K562 (cell line): Measurements from ENCODE around the gene TTLL10. TPM values are rescaled to one million over a fixed set of nuclear protein-coding genes. Genes with fewer than 3 reads are reported as not detected.

Source experiments
- ATAC-seq: fragments of 200-7000 bp; cut with Tn5 transposase; 3 replicates; pipeline ENCODE4 v1.9.1; 2020; ENCODE audit warnings: moderate library complexity
- BruUV-seq: library from RNA; stranded (reverse); fragments of 400-500 nt; replicated peaks from 2 replicates; lab custom pipeline; 2021; lab: Mats Ljungman, UMichigan
- CTCF ChIA-PET: fragments of 300-600 bp; formaldehyde crosslinking; extraction: SDS; loops from one replicate; lab custom pipeline; 2021; ENCODE audit warnings: low intra/inter-chr PET ratio; lab: Yijun Ruan, JAX
- POLR2A ChIA-PET: fragments of 300-600, 350-650 bp; sonication (Branson Sonifier 250); formaldehyde crosslinking; extraction: SDS; loops from one replicate; lab custom pipeline; 2021; ENCODE audit warnings: antibody characterized with exemption, inconsistent platforms; lab: Yijun Ruan, JAX
- DNase-seq, 4 experiments: peaks; one replicate each; pipeline versions ENCODE4 v3.0.0 to v3.0.0-alpha.2; 2011 to 2018; ENCODE audit warnings: low spot score in 3 of 4, mixed read lengths in 3 of 4; ENCODE audit errors: extremely low read depth in 1 of 4
- FAIRE-seq: peaks from 2 replicates; lab custom pipeline; 2011; peaks lifted over from hg19 to GRCh38; lab: Jason Lieb, UNC
- H2AFZ ChIP-seq: 2 replicates; pipeline ENCODE4 v1.6.0; 2011; ENCODE audit warnings: low read depth, low read length, control low read depth, inconsistent platforms
- H3K27ac ChIP-seq: fragments of 200-600 bp; 3 replicates; pipeline ENCODE4 v1.8.0; 2011; ENCODE audit warnings: low read depth, mild to moderate bottlenecking, control low read depth, inconsistent platforms, low read length, moderate library complexity, mixed read lengths; ENCODE audit errors: extremely low read depth
- H3K27me3 ChIP-seq, 2 experiments: fragments of 300-600 bp in 1 of 2; 2 replicates in 1 of 2; 3 replicates in 1 of 2; pipeline versions ENCODE4 v1.6.0 to v1.8.0; 2011; ENCODE audit warnings: inconsistent platforms in 2 of 2, low read length in 2 of 2, mild to moderate bottlenecking in 1 of 2, mixed read lengths in 1 of 2, moderate library complexity in 1 of 2; ENCODE audit not compliant: control insufficient read depth in 2 of 2, insufficient read depth in 2 of 2
- H3K36me3 ChIP-seq: fragments of 300-600 bp; 3 replicates; pipeline ENCODE4 v1.8.0; 2011; ENCODE audit warnings: mild to moderate bottlenecking, low read length, inconsistent platforms; ENCODE audit not compliant: control insufficient read depth, insufficient read depth
- H3K4me1 ChIP-seq, 2 experiments: fragments of 200-600 bp in 1 of 2; replicated peaks in 1 of 2; 2 replicates in 1 of 2; 3 replicates in 1 of 2; pipeline versions ENCODE4 v1.5.1 to v1.8.0; 2011; ENCODE audit warnings: inconsistent platforms in 2 of 2, low read length in 2 of 2, mild to moderate bottlenecking in 1 of 2, mixed read lengths in 1 of 2, moderate library complexity in 1 of 2; ENCODE audit not compliant: control insufficient read depth in 2 of 2, insufficient read depth in 2 of 2
- H3K4me2 ChIP-seq: 2 replicates; pipeline ENCODE4 v1.6.1; 2011; ENCODE audit warnings: low read length, control low read depth, inconsistent platforms, mixed read lengths; ENCODE audit not compliant: insufficient read depth
- H3K4me3 ChIP-seq: fragments of 200-600 bp; sonication (generic), shearing (Covaris generic); 2 replicates; pipeline ENCODE4 v1.5.1; 2016; ENCODE audit warnings: control low read depth, inconsistent platforms
- H3K79me2 ChIP-seq: fragments of 200-600 bp; 3 replicates; pipeline ENCODE4 v1.8.0; 2011; ENCODE audit warnings: low read length, inconsistent platforms; ENCODE audit not compliant: control insufficient read depth, insufficient read depth
- H3K9ac ChIP-seq, 2 experiments: 2 replicates each; pipeline versions ENCODE4 v1.6.0 to v1.6.1; 2011; ENCODE audit warnings: low read depth in 2 of 2, low read length in 2 of 2, control low read depth in 1 of 2, inconsistent platforms in 1 of 2, mild to moderate bottlenecking in 1 of 2, mixed read lengths in 1 of 2; ENCODE audit not compliant: insufficient read depth in 1 of 2
- H3K9me1 ChIP-seq: one replicate; pipeline ENCODE4 v1.6.0; 2011; ENCODE audit warnings: inconsistent platforms, mild to moderate bottlenecking, low read length, moderate library complexity; ENCODE audit not compliant: control insufficient read depth, insufficient read depth
- H3K9me3 ChIP-seq: replicated peaks from 2 replicates; pipeline ENCODE4 v1.5.1; 2011; ENCODE audit warnings: low read depth, low read length, inconsistent platforms; ENCODE audit not compliant: control insufficient read depth, insufficient read depth
- H4K20me1 ChIP-seq: replicated peaks from 2 replicates; pipeline ENCODE4 v1.6.1; 2011; ENCODE audit warnings: low read length, inconsistent platforms, mixed read lengths; ENCODE audit not compliant: control insufficient read depth, insufficient read depth
- FOXK1 ChIP-seq: sonication (generic); formaldehyde crosslinking; IDR thresholded peaks from 2 replicates; pipeline ENCODE4 v1.8.0; 2022; ENCODE audit warnings: missing genetic modification reagents, mild to moderate bottlenecking, borderline replicate concordance
- FOXM1 ChIP-seq, 2 experiments: fragments of 450-650 bp in 1 of 2; sonication (generic) in 1 of 2; formaldehyde crosslinking in 1 of 2; IDR thresholded peaks; 2 replicates each; pipeline versions ENCODE4 v1.6.1 to v1.9.0; 2017 to 2022; ENCODE audit warnings: low read depth in 2 of 2, mild to moderate bottlenecking in 2 of 2, missing genetic modification reagents in 1 of 2, moderate library complexity in 1 of 2
- HLTF ChIP-seq: fragments of 450-650 bp; IDR thresholded peaks from 2 replicates; pipeline ENCODE4 v1.6.1; 2016
- HNRNPL ChIP-seq: fragments of 200-400 bp; formaldehyde crosslinking; IDR thresholded peaks from 2 replicates; pipeline ENCODE4 v1.6.1; 2017; ENCODE audit warnings: low read depth, mild to moderate bottlenecking, low read length
- NFYB ChIP-seq: IDR thresholded peaks from 2 replicates; pipeline ENCODE4 v1.6.1; 2011; ENCODE audit warnings: mild to moderate bottlenecking, moderate library complexity; ENCODE audit not compliant: insufficient read length; ENCODE audit errors: extremely low read depth
- NR2C2 ChIP-seq, 2 experiments: fragments of 200-800 bp in 1 of 2; sonication (Bioruptor generic) in 1 of 2; sonication (generic) in 1 of 2; formaldehyde crosslinking in 1 of 2; IDR thresholded peaks; 2 replicates each; pipeline versions ENCODE4 v1.6.1 to v1.8.0; 2016 to 2022; ENCODE audit warnings: mild to moderate bottlenecking in 1 of 2, missing compliant biosample characterization in 1 of 2, missing genetic modification characterization in 1 of 2, missing genetic modification reagents in 1 of 2
- PCBP1 ChIP-seq: fragments of 200-400 bp; formaldehyde crosslinking; IDR thresholded peaks from 2 replicates; pipeline ENCODE4 v1.6.1; 2018; ENCODE audit warnings: mild to moderate bottlenecking, low read depth, low read length; ENCODE audit not compliant: poor library complexity, severe bottlenecking
- RBM14 ChIP-seq: fragments of 200-400 bp; formaldehyde crosslinking; IDR thresholded peaks from 2 replicates; pipeline ENCODE4 v1.6.1; 2018; ENCODE audit warnings: low read depth, mild to moderate bottlenecking, low read length, moderate library complexity, borderline replicate concordance; ENCODE audit not compliant: insufficient read depth
- SNRNP70 ChIP-seq: fragments of 200-400 bp; formaldehyde crosslinking; optimal IDR thresholded peaks from 2 replicates; pipeline ENCODE3; 2017; ENCODE audit warnings: low read depth, low read length
- TGIF2 ChIP-seq: sonication (generic); formaldehyde crosslinking; IDR thresholded peaks from 2 replicates; pipeline ENCODE4 v1.8.1; 2022; ENCODE audit warnings: mild to moderate bottlenecking, missing genetic modification reagents, moderate library complexity
- ZNF592 ChIP-seq: fragments of 450-650 bp; IDR thresholded peaks from 2 replicates; pipeline ENCODE4 v1.6.1; 2017; ENCODE audit warnings: antibody characterized with exemption, mild to moderate bottlenecking
- ZNF77 ChIP-seq: fragments of 250-450 bp; sonication (Bioruptor Pico); IDR thresholded peaks from 2 replicates; pipeline ENCODE4 v1.5.0; 2020
- WGBS: fragments of 100-300 bp; shearing (Covaris generic); methylation state at CpG from one replicate; pipeline ENCODE4 v1.1.6; 2016; ENCODE audit warnings: low coverage, mixed read lengths; ENCODE audit not compliant: insufficient coverage; ENCODE audit errors: missing lambda C conversion rate; 5-methylcytosine and 5-hydroxymethylcytosine counted together
- in situ Hi-C: fragments of 300-500 bp; cut with MboI; formaldehyde crosslinking; loops from 4 replicates; pipeline ENCODE4 v1.15.0; 2018; ENCODE audit warnings: inconsistent platforms, mixed read lengths
- intact Hi-C: fragments of 100-400 bp; cut with micrococcal nuclease; formaldehyde crosslinking; loops from 2 replicates; pipeline ENCODE4 v1.14.2; 2022
- polyA plus RNA-seq, 8 experiments: library from polyadenylated mRNA; depleted of rRNA in 4 of 8; stranded (reverse) in 5 of 8; unstranded in 3 of 8; fragments of >200 nt; fragmentation: Nextera tagmentation in 2 of 8; fragmentation: Illumina TruSeq in 1 of 8; extraction: Ambion mirVana in 2 of 8; extraction: Trizol in 1 of 8; gene quantifications; 2 replicates each; pipeline versions ENCODE4 v1.2.1 to v1.2.3, GENCODE V29; 2011 to 2014; ENCODE audit warnings: inconsistent platforms in 1 of 8, missing spikeins in 1 of 8
- total RNA-seq, 7 experiments: library from RNA; depleted of rRNA in 6 of 7; stranded (reverse); fragments of >200 nt in 6 of 7; fragmentation: Illumina TruSeq in 2 of 7; extraction: Trizol in 2 of 7; gene quantifications; 2 replicates each; pipeline versions ENCODE4 v1.2.1 to v1.2.3, GENCODE V29; 2011 to 2021; ENCODE audit warnings: low replicate concordance in 1 of 7
- TF ChIP-seq, protein P1 (sequence below): IDR thresholded peaks from 3 replicates; pipeline ENCODE4 v1.6.1; 2011; ENCODE audit warnings: borderline replicate concordance, mild to moderate bottlenecking, moderate library complexity; ENCODE audit not compliant: insufficient read length; ENCODE audit errors: extremely low read depth

TTLL10 gene
- total and polyA plus RNA-seq, 9 of the 15 experiments (the other 6 are each of a cell fraction or from before 2014, with no cell fraction given) = not detected

DNA sequence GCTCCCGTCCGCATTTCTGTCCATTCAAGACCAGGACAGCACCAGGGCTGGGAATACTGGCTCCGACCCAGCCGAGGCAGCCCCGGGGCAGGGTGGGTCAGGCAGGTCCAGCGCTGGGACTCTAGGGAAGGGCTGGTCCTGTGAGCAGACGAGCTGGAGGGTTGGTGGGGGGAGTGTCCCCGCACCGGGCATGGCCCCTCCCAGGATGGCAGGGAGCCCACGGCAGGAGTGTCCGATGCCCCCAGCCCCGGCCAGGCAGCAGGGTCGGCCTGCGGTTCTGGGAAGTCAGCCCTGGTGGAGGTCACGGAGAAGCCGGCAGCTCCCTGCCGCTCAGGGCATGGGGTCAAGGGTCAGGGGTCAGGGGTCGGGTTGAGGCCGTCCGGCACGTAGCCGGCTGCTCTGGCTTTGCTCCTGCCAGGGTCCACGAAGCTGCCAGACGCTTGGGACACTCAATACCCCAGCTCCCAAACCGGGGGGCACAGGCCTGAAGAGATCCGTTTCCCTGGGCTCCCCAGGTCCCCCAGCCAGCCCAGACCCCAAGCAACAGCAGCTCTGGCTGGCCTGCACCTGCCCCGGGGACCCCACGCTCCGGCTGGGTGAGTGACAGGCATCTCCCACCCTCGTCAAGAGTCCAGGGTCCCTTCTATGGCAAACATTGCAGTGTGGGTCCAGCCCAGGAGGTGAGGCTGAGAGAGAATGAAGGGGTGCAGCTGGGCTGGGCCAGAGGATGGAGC is 66.1 kb downstream of the TTLL10 start:
- no peak overlapping the region for H3K4me2 ChIP-seq
- CTCF ChIA-PET = no interaction called here
- POLR2A ChIA-PET = interaction anchor here (0.6 to 1.2 kb wide), 3 partner anchors 9 to 108 kb away, joined by 3 to 6 read pairs (median 3); no protein-coding TSS in a partner anchor
- no peak for TF ChIP-seq SNRNP70
- no peak for TF ChIP-seq FOXK1 (CRISPR knock-in tag)
- TF ChIP-seq TGIF2 (CRISPR knock-in tag) = 0 out of 2 replicates have a peak, but pooled peaks have one; percentile 25
- peak; percentile 98 for TF ChIP-seq NR2C2 (CRISPR knock-in tag; IDR thresholded peaks at IDR 0.05)
- peak; percentile 98 for TF ChIP-seq NR2C2 (tag; IDR thresholded peaks at IDR 0.05)
- TF ChIP-seq ZNF77 (CRISPR knock-in tag) = no peak
- TF ChIP-seq HLTF = no peak
- peak; percentile 84 for TF ChIP-seq PCBP1
- no peak for TF ChIP-seq NFYB
- TF ChIP-seq RBM14 = 0 out of 2 replicates have a peak, but pooled peaks have one; percentile 33
- TF ChIP-seq FOXM1 (IDR thresholded peaks at IDR 0.05; ENCODE audit: low read depth) = no peak
- peak; percentile 39; the same call in 1 of the 2 replicates for TF ChIP-seq FOXM1 (CRISPR knock-in tag; IDR thresholded peaks at IDR 0.05; ENCODE audit: low read depth)
- peak; percentile 73; the same call in 1 of the 2 replicates for TF ChIP-seq HNRNPL
- peak; percentile 35; the same call in 1 of the 2 replicates for TF ChIP-seq ZNF592
- TF ChIP-seq, protein P1, sequence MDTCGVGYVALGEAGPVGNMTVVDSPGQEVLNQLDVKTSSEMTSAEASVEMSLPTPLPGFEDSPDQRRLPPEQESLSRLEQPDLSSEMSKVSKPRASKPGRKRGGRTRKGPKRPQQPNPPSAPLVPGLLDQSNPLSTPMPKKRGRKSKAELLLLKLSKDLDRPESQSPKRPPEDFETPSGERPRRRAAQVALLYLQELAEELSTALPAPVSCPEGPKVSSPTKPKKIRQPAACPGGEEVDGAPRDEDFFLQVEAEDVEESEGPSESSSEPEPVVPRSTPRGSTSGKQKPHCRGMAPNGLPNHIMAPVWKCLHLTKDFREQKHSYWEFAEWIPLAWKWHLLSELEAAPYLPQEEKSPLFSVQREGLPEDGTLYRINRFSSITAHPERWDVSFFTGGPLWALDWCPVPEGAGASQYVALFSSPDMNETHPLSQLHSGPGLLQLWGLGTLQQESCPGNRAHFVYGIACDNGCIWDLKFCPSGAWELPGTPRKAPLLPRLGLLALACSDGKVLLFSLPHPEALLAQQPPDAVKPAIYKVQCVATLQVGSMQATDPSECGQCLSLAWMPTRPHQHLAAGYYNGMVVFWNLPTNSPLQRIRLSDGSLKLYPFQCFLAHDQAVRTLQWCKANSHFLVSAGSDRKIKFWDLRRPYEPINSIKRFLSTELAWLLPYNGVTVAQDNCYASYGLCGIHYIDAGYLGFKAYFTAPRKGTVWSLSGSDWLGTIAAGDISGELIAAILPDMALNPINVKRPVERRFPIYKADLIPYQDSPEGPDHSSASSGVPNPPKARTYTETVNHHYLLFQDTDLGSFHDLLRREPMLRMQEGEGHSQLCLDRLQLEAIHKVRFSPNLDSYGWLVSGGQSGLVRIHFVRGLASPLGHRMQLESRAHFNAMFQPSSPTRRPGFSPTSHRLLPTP = no peak

More for the DNA sequence above, 66.1 kb downstream of the TTLL10 start:
- Histone ChIP-seq H3K36me3 (no peaks in the 10 kb centered on the region), H3K4me1 (peaks cover 0 to 94% of the 10 kb centered on the region in 2 experiments; a peak in 3 of 5 replicates), H3K9me1 (no peaks in the 10 kb centered on the region), H2AFZ (no peak overlapping the region), H3K4me3 (no peak overlapping the region), H3K27me3 (no peaks in the 10 kb centered on the region), H3K9me3 (no peaks in the 10 kb centered on the region), H3K27ac (no peak overlapping the region), H3K9ac (peak overlapping the region in 1 of 2 experiments; percentile 85; a peak in 2 of 4 replicates), H4K20me1 (no peaks in the 10 kb centered on the region), H3K79me2 (peaks cover 3% of the 10 kb centered on the region; the same call in 2 of the 3 replicates)
- DNase-seq (peak; percentile 56 to 64 (median 60)), FAIRE-seq (no peak), ATAC-seq (peak; percentile 27)
- BruUV-seq = no TSS peak
- in situ Hi-C loops (no loop called here), intact Hi-C loops (no loop called here)
- 34% methylated on average over 26 of the region's 30 CpGs for WGBS
